Colon (tissue), 2 donors: ENCODE results near the gene TMEM182.

Experiments used
- FAIRE-seq: peaks from 2 replicates; lab custom pipeline; 2012; peaks lifted over from hg19 to GRCh38; lab: Jason Lieb, UNC
- donor health status: control.
- donor health status: control.

Gene TMEM182

GRCh38 chr2:102768253-102768652 is 6.4 kb downstream of the TMEM182 start:
- FAIRE-seq = no peak

- no peak for FAIRE-seq
Measured at GRCh38 chr2:102768892-102769291, 7.1 kb downstream of the TMEM182 start.

- FAIRE-seq = no peak
Measured at GRCh38 chr2:102770506-102770905, 8.7 kb downstream of the TMEM182 start.

- no peak for FAIRE-seq
Measured at GRCh38 chr2:102771114-102771513, 9.3 kb downstream of the TMEM182 start.

GRCh38 chr2:102772659-102773058 is 10.8 kb downstream of the TMEM182 start:
- no peak for FAIRE-seq

GRCh38 chr2:102773149-102773705 is 11.4 kb downstream of the TMEM182 start:
- no peak for FAIRE-seq

- no peak for FAIRE-seq
Measured at GRCh38 chr2:102778260-102778659, 16.4 kb downstream of the TMEM182 start.

GRCh38 chr2:102780467-102780866 is 18.6 kb downstream of the TMEM182 start:
- no peak for FAIRE-seq

- FAIRE-seq = no peak
Measured at GRCh38 chr2:102782187-102782586, 20.4 kb downstream of the TMEM182 start.

GRCh38 chr2:102782933-102783332 is 21.1 kb downstream of the TMEM182 start:
- no peak for FAIRE-seq

GRCh38 chr2:102783506-102784183 is 21.8 kb downstream of the TMEM182 start:
- FAIRE-seq = no peak

GRCh38 chr2:102784940-102785339 is 23.1 kb downstream of the TMEM182 start:
- FAIRE-seq = no peak

GRCh38 chr2:102788216-102788884 is 26.5 kb downstream of the TMEM182 start:
- no peak for FAIRE-seq

GRCh38 chr2:102788885-102789260 is 27.0 kb downstream of the TMEM182 start:
- FAIRE-seq = no peak

- FAIRE-seq = no peak
Measured at GRCh38 chr2:102789349-102790090, 27.7 kb downstream of the TMEM182 start.

- no peak for FAIRE-seq
Measured at GRCh38 chr2:102790091-102790455, 28.2 kb downstream of the TMEM182 start.

- no peak for FAIRE-seq
Measured at GRCh38 chr2:102792568-102793208, 30.9 kb downstream of the TMEM182 start.

- no peak for FAIRE-seq
Measured at GRCh38 chr2:102795641-102796040, 33.8 kb downstream of the TMEM182 start.

- no peak for FAIRE-seq
Measured at GRCh38 chr2:102796337-102796736, 34.5 kb downstream of the TMEM182 start.

- FAIRE-seq = no peak
Measured at GRCh38 chr2:102797486-102797885, 35.7 kb downstream of the TMEM182 start.

- no peak for FAIRE-seq
Measured at GRCh38 chr2:102798181-102798580, 36.4 kb downstream of the TMEM182 start.

GRCh38 chr2:102801098-102801718 is 39.4 kb downstream of the TMEM182 start:
- no peak for FAIRE-seq
